ENCODE measurements around the gene RBFA.

Gene RBFA

DNA sequence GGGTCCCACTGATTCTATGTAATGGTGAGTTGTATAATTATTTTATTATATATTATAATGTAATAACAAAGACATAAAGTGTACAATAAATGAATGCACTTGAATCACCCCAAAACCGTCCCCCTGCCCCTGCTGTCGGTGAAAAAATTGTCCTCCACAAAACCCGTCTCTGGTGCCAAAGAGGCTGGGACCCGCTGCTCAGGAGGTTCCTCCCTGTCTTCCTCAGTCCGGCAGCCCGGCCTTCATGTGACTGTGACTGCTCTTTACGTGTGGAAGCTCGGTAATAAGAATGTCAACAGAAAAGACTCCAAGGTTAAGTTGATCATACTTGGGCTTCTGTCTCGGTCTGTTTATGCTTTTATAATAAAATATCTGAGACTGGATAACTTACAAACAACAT is 42.1 kb downstream of the RBFA start:
- no peak for DNase-seq

DNA sequence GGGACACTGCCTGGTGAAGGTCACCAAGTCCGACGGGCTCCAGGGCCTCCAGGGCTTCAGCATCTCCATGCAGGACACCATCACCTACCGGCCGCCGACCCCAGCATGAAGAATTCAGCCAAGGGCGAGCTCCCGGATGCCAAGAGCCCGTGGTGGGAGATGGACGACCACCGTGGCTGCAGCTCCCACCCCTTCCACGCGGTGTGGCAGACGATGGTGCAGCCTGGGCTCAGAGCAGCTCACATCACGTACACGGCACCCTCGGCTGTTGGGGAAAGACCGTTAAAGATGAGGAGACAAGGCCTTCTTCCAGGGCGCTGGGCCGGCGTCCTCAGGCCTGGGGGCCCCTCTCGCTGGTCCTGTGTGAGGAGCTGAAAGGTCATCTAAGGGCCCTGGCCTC is 43.6 kb downstream of the RBFA start:
- no peak for DNase-seq
